Measurements from ENCODE around the gene A4GALT.
"Not testable (repeated sequence)": the region's sequence is repeated elsewhere in the genome, so short reads cannot be mapped to it uniquely, and the experiment has no call there.

The A4GALT gene

GRCh38 chr22:42670921-42671709, 49.6 kb downstream of the A4GALT start:
- H3K4me3 ChIP-seq (ENCODE audit: low read depth, low read length): no peak overlapping the region
- TF ChIP-seq CTCF (IDR thresholded peaks at IDR 0.05; ENCODE audit: insufficient read depth, low read depth, low read length, missing control alignments): no peak
- peak; percentile 70 for DNase-seq (ENCODE audit: low read depth)

- DNase-seq (ENCODE audit: low read depth): no peak
- TF ChIP-seq CTCF (IDR thresholded peaks at IDR 0.05; ENCODE audit: insufficient read depth, low read depth, low read length, missing control alignments): no peak
- H3K4me3 ChIP-seq (ENCODE audit: low read depth, low read length): no peak overlapping the region
Observed at GRCh38 chr22:42670046-42670445, 50.6 kb downstream of the A4GALT start.

GRCh38 chr22:42666393-42666792, 54.3 kb downstream of the A4GALT start:
- DNase-seq (ENCODE audit: low read depth); H3K4me3 ChIP-seq (ENCODE audit: low read depth, low read length): not testable (repeated sequence)

GRCh38 chr22:42664976-42665831, 55.5 kb downstream of the A4GALT start:
- peak; percentile 86 for DNase-seq (ENCODE audit: low read depth)
- H3K4me3 ChIP-seq (ENCODE audit: low read depth, low read length): no peak overlapping the region
- no peak for TF ChIP-seq CTCF (IDR thresholded peaks at IDR 0.05; ENCODE audit: insufficient read depth, low read depth, low read length, missing control alignments)

- DNase-seq (ENCODE audit: low read depth): peak; percentile 86
- peak; percentile 87 for TF ChIP-seq CTCF (IDR thresholded peaks at IDR 0.05; ENCODE audit: insufficient read depth, low read depth, low read length, missing control alignments)
- peak overlapping the region; percentile 79 for H3K4me3 ChIP-seq (ENCODE audit: low read depth, low read length)
Observed at GRCh38 chr22:42661985-42662831, 58.5 kb downstream of the A4GALT start.

- H3K4me3 ChIP-seq (ENCODE audit: low read depth, low read length): no peak overlapping the region
- TF ChIP-seq CTCF (IDR thresholded peaks at IDR 0.05; ENCODE audit: insufficient read depth, low read depth, low read length, missing control alignments): no peak
- DNase-seq (ENCODE audit: low read depth): no peak
Observed at GRCh38 chr22:42656578-42656977, 64.1 kb downstream of the A4GALT start.
